Measurements from ENCODE around the gene PAPOLB.

DNA sequence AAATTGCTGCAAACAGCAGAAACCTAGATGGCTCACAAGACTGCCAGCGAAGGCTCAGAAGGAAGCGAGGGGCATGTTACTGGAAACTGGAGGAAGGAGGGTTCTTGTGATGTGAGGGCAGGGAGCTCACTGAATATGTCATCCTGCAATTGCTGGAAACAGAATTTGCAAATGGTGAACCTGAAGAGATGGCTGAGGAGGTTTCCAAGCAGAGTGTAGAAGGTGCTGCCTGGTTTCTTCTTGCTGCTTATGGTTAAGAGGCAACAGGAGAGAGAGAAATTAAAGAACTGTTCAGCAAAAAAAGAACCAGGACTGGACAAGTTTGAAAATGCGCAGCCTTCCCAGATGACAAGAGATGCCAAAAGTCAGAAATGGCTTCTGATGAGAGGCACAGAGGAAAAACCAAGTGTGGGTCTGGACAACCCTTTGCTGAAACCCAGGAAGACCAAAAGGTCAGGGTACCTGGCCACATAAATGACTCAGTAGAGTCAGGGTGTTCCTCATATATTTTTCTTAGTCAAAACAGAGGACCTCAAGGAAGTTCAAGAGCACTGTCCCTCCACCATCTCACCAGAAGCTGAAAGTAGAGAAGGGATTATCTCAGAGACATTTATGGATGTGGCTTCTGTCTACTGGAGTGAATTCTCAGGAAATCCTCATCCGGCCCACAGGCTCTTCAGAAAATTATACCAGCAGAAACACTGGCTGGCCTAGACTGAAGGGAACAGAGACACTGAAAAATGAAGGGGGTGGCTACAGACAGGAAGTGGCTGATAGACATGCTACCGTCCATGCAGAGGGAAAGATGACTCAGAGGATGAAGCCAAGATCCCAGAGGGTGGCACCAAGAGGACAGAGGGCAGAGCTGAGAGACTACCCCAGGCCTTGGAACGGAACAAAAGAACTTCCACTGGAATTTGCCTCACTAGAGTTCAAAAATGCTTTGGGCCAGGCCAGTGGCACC is 10.1 kb downstream of the PAPOLB start:
- TF ChIP-seq BACH2 (CRISPR knock-in tag; IDR thresholded peaks at IDR 0.05; ENCODE audit: borderline replicate concordance), result no peak
- TF ChIP-seq SNAI2 (CRISPR knock-in tag; IDR thresholded peaks at IDR 0.05), result no peak
- TF ChIP-seq, protein P1, sequence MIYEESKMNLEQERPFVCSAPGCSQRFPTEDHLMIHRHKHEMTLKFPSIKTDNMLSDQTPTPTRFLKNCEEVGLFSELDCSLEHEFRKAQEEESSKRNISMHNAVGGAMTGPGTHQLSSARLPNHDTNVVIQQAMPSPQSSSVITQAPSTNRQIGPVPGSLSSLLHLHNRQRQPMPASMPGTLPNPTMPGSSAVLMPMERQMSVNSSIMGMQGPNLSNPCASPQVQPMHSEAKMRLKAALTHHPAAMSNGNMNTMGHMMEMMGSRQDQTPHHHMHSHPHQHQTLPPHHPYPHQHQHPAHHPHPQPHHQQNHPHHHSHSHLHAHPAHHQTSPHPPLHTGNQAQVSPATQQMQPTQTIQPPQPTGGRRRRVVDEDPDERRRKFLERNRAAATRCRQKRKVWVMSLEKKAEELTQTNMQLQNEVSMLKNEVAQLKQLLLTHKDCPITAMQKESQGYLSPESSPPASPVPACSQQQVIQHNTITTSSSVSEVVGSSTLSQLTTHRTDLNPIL (CRISPR knock-in tag; IDR thresholded peaks at IDR 0.05; ENCODE audit: low read depth), result no peak
- no peak for TF ChIP-seq PPARA (CRISPR knock-in tag; IDR thresholded peaks at IDR 0.05; ENCODE audit: borderline replicate concordance)
- TF ChIP-seq ESRRG (CRISPR knock-in tag; IDR thresholded peaks at IDR 0.05), result no peak
- TF ChIP-seq, protein P2, sequence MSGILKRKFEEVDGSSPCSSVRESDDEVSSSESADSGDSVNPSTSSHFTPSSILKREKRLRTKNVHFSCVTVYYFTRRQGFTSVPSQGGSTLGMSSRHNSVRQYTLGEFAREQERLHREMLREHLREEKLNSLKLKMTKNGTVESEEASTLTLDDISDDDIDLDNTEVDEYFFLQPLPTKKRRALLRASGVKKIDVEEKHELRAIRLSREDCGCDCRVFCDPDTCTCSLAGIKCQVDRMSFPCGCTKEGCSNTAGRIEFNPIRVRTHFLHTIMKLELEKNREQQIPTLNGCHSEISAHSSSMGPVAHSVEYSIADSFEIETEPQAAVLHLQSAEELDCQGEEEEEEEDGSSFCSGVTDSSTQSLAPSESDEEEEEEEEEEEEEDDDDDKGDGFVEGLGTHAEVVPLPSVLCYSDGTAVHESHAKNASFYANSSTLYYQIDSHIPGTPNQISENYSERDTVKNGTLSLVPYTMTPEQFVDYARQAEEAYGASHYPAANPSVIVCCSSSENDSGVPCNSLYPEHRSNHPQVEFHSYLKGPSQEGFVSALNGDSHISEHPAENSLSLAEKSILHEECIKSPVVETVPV (CRISPR knock-in tag; IDR thresholded peaks at IDR 0.05), result no peak
- TF ChIP-seq OSR1 (CRISPR knock-in tag; IDR thresholded peaks at IDR 0.05), result no peak

Data from SK-N-SH treated with all-trans-retinoic acid at 6 μM for 48 hours (cell line).